Measurements from ENCODE around the gene ALK.

DNA sequence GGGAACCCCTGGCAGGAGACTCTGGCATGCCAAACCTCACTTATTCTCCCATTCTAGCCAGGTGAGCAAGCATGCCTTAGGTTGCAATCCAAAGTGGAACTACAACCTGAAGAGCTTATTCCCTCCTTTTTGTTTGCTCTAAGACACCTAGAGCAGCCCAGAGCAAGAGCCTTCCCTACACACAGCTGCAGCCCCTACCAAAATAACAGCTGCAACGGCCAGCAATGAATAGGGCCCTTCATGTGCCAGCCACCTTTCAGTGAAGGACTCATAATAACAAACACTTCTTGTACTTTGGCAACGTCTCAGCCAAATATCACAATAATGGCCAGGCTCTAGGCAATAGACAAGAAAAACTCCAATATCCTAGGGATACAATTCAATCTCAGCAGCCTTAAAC, 178.7 kb downstream of the ALK start:
- TF ChIP-seq EZH2 (IDR thresholded peaks at IDR 0.05; ENCODE audit: low read length, unreplicated experiment) (no peak), EZH2phosphoT487 (IDR thresholded peaks at IDR 0.05; ENCODE audit: borderline replicate concordance, low read length) (no peak)
- TF ChIP-seq, protein P1, sequence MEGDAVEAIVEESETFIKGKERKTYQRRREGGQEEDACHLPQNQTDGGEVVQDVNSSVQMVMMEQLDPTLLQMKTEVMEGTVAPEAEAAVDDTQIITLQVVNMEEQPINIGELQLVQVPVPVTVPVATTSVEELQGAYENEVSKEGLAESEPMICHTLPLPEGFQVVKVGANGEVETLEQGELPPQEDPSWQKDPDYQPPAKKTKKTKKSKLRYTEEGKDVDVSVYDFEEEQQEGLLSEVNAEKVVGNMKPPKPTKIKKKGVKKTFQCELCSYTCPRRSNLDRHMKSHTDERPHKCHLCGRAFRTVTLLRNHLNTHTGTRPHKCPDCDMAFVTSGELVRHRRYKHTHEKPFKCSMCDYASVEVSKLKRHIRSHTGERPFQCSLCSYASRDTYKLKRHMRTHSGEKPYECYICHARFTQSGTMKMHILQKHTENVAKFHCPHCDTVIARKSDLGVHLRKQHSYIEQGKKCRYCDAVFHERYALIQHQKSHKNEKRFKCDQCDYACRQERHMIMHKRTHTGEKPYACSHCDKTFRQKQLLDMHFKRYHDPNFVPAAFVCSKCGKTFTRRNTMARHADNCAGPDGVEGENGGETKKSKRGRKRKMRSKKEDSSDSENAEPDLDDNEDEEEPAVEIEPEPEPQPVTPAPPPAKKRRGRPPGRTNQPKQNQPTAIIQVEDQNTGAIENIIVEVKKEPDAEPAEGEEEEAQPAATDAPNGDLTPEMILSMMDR (conservative IDR thresholded peaks at IDR 0.05; ENCODE audit: low read depth, low read length) = no peak
